HG02885 (cell line): ENCODE measurements around the gene USP6.
"Not testable (repeated sequence)": the region's sequence is repeated elsewhere in the genome, so short reads cannot be mapped to it uniquely, and the experiment has no call there.

Experiments
- ATAC-seq: cut with Tn5 transposase; IDR thresholded peaks from one replicate; pipeline ENCODE4 v1.9.1; 2021; ENCODE audit warnings: mild to moderate bottlenecking; ENCODE audit not compliant: unreplicated experiment, poor library complexity

Gene USP6

GRCh38 chr17:5134571-5134970 is 18.7 kb downstream of the USP6 start:
- ATAC-seq: not testable (repeated sequence)

DNA sequence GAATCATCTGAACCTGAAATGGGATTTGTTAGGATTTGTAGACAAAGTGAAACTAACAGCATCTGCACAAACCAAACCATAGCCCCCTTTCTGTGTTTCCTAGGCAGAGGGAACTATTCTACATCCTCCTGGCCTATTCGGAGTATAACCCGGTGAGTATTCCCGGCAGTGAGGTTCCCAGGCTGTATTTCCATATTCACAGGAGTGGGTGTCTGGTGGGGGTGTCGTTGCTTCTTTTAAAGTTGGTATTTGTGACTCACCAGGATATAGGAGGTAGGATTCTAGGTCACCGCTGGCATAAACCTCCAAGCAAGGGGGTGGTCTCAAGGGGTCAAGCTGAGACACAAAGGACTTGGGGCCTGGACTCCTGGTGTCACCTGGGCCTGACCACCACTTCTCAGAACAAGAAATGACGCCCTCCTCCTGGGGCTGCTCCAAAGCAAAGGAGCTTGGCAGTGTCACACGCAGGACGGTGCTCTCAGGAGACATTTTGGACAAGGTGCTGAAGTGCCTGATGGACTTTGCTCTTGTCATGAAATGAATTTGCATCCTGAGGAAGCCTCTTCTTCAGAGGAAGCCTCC is 19.4 kb downstream of the USP6 start:
- not testable (repeated sequence) for ATAC-seq

DNA sequence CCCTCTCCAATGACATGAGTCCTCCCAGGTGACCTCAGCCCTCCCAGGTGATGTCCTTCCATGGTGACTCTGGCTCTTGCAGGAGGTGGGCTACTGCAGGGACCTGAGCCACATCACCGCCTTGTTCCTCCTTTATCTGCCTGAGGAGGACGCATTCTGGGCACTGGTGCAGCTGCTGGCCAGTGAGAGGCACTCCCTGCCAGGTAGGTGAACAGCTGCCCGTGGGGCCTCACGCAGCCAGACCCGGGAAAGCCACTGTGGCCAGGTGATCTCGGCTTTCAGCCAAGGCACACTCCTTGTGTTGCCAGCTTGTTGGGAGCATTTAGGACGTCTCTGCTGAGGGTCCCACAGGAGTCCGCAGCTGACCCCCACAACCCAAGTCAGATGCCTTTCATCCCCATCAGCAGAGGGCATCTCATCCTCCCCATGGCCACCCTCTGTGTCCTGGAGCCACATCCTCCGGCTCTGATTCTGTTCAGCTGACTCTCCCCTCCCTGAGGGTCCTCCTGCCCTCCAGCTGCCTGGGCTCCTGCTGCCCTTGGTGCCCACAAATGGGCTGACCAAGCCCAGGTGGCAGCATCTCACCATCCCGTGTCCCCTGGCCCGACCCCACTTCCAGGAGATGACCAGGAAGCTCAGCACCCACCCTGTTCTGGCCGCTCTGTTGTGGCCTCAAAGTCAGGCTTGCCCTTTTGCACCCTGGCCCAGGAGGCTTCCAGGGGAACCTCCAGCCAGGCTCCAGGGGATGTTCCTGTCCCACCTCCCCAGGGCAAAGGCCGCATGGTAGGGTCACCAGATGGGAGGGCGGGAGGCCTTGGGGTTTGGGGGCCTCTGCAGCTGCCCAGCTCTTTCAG is 20.1 kb downstream of the USP6 start:
- no peak for ATAC-seq

DNA sequence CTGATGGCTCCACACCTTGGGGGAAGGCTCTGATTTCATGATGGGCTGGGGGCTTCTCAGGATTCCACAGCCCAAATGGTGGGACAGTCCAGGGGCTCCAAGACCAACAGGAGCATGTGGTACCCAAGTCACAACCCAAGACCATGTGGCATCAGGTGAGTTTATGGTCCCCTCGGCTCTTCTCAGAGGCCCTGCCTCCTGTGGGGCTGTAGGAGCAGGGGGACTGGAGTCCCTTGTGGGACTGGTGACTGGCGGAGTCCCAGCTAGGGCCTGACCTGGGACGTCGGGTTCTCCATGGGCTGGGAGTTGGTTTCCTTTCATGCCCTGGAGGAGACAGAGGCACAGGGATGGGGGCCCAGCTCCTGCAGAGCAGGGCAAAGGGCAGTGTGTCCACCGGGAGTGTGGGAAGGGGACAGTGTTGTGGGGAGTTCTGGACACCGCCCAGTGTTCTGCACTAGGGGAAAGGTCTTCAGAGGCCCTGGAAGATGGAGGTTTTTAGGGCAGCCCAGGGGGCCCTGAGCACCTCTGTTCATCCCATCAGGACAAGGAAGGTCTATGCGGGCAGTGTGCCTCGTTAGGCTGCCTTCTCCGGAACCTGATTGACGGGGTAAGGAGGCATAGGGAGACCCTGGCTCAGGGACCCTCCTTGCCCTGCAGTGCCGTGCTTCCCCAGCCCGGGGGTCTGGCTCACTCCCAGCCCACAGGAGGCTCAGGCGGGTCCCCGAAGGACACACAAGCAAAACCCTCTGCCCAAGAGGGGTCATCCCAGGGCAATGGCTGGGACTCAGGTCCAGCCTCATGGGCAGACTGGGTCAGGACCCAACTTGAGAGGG is 21.0 kb downstream of the USP6 start:
- ATAC-seq: not testable (repeated sequence)

DNA sequence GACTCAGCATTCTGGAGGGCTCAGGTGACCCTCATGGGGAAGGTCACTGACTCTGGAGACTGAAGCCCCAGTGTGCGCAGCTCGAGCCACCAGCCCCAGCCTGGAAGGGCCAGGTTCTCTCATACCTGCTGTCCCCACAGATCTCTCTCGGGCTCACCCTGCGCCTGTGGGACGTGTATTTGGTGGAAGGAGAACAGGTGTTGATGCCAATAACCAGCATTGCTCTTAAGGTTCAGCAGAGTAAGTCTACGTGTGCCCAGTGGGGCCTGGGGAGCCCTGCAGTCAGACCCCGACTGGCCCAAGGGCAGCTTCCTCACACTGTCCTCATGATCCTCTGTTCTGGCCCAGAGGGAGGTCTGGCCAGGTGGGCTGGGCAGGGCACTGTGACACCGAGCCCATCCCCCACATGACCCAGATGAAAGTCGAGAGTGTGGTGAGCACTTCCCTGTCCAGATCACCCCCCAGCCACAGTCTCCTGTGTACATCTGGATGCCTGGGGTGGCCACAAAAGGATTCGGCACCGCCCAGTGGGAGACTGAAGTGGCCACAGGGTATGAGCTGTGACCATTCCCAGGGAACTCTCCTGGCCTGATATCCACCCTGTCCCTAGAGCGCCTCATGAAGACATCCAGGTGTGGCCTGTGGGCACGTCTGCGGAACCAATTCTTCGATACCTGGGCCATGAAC is 21.8 kb downstream of the USP6 start:
- not testable (repeated sequence) for ATAC-seq

DNA sequence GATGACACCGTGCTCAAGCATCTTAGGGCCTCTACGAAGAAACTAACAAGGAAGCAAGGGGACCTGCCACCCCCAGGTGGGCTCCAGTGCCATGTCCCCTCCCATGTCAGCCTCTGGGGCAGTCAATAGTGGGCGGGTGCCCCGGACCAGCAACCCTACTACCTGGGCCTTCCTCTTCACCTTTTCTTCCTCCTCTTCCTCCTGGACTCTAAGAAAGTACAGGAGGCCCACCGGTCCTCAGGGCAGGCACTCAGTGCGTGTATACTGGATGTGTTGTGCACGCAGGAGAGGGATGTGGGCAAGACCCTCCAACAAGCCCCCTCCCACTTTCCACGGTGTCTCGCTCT is 22.3 kb downstream of the USP6 start:
- ATAC-seq: not testable (repeated sequence)

GRCh38 chr17:5138616-5139457 is 23.0 kb downstream of the USP6 start:
- ATAC-seq: no peak

GRCh38 chr17:5139458-5139732 is 23.6 kb downstream of the USP6 start:
- ATAC-seq: no peak

GRCh38 chr17:5142877-5143276 is 27.0 kb downstream of the USP6 start:
- ATAC-seq: not testable (repeated sequence)

- ATAC-seq: not testable (repeated sequence)
Measured at GRCh38 chr17:5146122-5146521, 30.3 kb downstream of the USP6 start.

DNA sequence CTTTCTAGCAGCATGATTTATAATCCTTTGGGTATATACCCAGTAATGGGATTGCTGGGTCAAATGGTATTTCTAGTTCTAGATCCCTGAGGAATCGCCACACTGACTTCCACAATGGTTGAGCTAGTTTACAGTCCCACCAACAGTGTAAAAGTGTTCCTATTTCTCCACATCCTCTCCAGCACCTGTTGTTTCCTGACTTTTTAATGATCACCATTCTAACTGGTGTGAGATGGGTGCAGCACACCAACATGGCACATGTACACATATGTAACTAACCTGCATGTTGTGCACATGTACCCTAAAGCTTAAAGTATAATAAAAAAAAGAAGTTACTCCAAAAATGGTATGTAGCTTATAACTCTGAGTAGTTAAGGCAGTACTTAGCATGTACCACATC is 44.9 kb downstream of the USP6 start:
- not testable (repeated sequence) for ATAC-seq

DNA sequence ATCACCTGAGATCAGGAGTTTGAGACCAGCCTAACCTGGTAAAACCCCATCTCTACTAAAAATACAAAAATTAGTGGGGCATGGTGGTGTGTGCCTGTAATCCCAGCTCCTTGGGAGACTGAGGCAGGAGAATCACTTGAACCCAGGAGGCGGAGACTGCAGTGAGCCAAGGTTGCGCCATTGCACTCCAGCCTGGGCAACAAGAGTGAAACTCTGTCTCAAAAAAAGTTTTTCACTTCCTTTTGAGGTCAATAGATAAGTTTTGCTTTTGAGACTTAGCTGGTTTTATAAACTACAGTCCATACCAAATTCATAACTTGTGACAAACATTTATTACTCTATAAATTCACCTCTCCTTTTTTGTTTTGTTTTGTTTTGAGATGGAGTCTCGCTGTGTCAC is 46.0 kb downstream of the USP6 start:
- ATAC-seq: not testable (repeated sequence)

DNA sequence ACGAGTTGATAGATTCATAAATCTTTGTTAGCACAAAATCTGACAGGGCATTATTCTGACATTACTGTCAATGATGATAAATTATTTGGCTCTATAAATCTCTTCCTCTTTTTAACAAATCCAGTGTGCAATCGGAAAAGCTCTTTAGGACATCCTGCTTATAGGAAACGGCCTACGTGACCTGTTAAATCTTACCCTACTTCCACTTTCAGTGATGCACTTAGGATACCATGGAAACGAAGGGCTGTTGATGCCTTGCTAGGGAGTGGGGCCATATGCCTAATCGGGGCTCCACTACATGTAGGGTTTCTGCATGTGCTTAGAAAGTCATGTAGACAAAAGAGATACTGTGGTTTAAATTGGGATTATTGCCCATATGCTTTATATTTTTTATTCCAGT is 48.6 kb downstream of the USP6 start:
- ATAC-seq: no peak

GRCh38 chr17:5165791-5166564 is 50.1 kb downstream of the USP6 start:
- not testable (repeated sequence) for ATAC-seq

DNA sequence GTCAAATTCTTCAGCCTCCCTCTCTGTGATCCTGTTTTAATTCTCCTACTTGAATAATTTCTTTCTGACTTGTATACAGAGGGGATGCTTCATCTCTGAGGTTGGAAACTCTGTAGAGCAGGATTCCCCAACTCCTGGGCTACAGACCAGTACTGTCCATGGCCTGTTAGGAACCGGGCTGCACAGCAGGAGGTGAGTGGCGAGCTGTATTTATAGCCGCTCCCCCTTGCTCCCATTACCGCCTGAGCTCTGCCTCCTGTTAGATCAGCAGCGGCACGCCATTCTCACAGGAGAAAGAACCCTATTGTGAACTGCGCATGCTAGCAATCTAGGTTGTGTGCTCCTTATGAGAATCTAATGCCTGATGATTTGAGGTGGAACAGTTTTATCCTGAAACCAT is 59.2 kb downstream of the USP6 start:
- not testable (repeated sequence) for ATAC-seq

- no peak for ATAC-seq
Measured at GRCh38 chr17:5179003-5179402, 63.2 kb downstream of the USP6 start.

DNA sequence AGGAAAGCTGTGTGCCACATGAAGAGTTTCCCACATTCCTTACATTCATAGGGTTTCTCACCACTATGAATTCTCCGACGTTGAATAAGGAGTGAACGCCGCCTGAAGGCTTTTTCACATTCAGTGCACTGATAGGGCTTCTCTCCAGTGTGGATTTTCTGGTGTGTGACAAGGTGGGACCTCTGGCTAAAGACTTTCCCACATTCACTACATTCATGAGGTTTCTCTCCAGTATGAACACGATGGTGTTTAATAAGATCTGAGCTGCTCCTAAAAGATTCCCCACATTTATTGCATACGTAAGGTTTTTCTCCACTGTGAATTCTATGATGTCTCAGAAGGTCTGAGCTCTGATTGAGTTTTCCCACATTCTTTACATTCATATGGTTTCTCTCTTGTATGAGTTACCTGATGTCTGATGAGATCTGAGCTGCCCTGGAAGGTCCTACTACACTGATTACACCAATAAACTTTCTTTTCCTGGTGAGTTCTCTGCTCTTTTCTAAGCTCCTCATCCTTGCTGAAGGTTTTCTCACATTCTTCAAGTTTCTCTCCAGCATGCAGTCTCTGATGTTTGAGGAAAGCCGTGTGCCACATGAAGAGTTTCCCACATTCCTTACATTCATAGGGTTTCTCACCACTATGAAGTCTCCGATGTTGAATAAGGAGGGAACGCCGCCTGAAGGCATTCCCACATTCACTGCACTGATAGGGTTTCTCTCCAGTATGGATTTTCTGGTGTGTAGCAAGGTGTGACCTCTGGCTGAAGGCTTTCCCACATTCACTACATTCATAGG is 65.9 kb downstream of the USP6 start:
- ATAC-seq: no peak
